Natural killer cell (primary cell): Measurements from ENCODE around the gene AMPD3. TPM values are rescaled to one million over a fixed set of nuclear protein-coding genes. Genes with fewer than 3 reads are reported as not detected.

Experiments used
- ATAC-seq, 3 donors: fragments of 150-1000 bp in 2 of 3; fragments of 200-7000 bp in 1 of 3; cut with Tn5 transposase; 1 replicate in 1 of 3; 2 replicates in 2 of 3; pipeline ENCODE4 v1.10.0; 2021; ENCODE audit warnings: mild to moderate bottlenecking in 2 of 3, moderate library complexity in 2 of 3
- DNase-seq, 2 donors: peaks; one replicate each; pipeline versions ENCODE4 v3.0.0 to v3.0.0-alpha.2; 2013 to 2021; ENCODE audit warnings: mixed read lengths in 1 of 2
- H3K27ac ChIP-seq: one replicate; pipeline ENCODE4 v1.5.1; 2013; ENCODE audit warnings: mild to moderate bottlenecking, low read length
- H3K27me3 ChIP-seq: one replicate; pipeline ENCODE4 v1.6.1; 2013; ENCODE audit warnings: low read length; ENCODE audit not compliant: control insufficient read depth, insufficient read depth
- H3K36me3 ChIP-seq: one replicate; pipeline ENCODE4 v1.6.1; 2013; ENCODE audit warnings: low read length; ENCODE audit not compliant: control insufficient read depth, insufficient read depth
- H3K4me1 ChIP-seq: one replicate; pipeline ENCODE4 v1.6.1; 2013; ENCODE audit warnings: low read length; ENCODE audit not compliant: control insufficient read depth, insufficient read depth
- H3K4me3 ChIP-seq: one replicate; pipeline ENCODE4 v1.5.1; 2013; ENCODE audit warnings: low read length
- H3K9me3 ChIP-seq: one replicate; pipeline ENCODE4 v1.6.1; 2013; ENCODE audit warnings: low read length; ENCODE audit not compliant: control insufficient read depth, insufficient read depth
- H3K27ac Mint-ChIP-seq, 2 donors: one replicate each; pipeline ENCODE4 v1.8.0; 2022; ENCODE audit warnings: mild to moderate bottlenecking in 2 of 2, mixed read lengths in 2 of 2, moderate library complexity in 1 of 2
- H3K27me3 Mint-ChIP-seq, 2 donors: one replicate each; pipeline ENCODE4 v1.8.0; 2022; ENCODE audit warnings: low read depth in 2 of 2, mixed read lengths in 2 of 2
- H3K36me3 Mint-ChIP-seq: one replicate; pipeline ENCODE4 v1.8.0; 2022; ENCODE audit warnings: mixed read lengths
- H3K4me1 Mint-ChIP-seq, 2 donors: one replicate each; pipeline ENCODE4 v1.8.0; 2022; ENCODE audit warnings: mixed read lengths in 2 of 2
- H3K4me3 Mint-ChIP-seq: one replicate; pipeline ENCODE4 v1.8.0; 2022; ENCODE audit warnings: mild to moderate bottlenecking, moderate library complexity, mixed read lengths
- H3K9me3 Mint-ChIP-seq, 2 donors: one replicate each; pipeline ENCODE4 v1.8.0; 2022; ENCODE audit warnings: mixed read lengths in 2 of 2
- WGBS: methylation state at CpG from one replicate; pipeline ENCODE4 v1.1.7; 2013; ENCODE audit warnings: missing lambda C conversion rate; ENCODE audit not compliant: insufficient coverage; 5-methylcytosine and 5-hydroxymethylcytosine counted together
- intact Hi-C: fragments of 100-400 bp; cut with micrococcal nuclease; formaldehyde crosslinking; loops from one replicate; pipeline ENCODE4 v1.14.2; 2022
- total RNA-seq, 4 donors: library from RNA; stranded (reverse); fragments of 120-200 nt in 1 of 4; gene quantifications; one replicate each; pipeline versions ENCODE4 v1.2.3 to v1.2.4, GENCODE V29; 2013 to 2022
- TF ChIP-seq, protein P1 (sequence below): fragments of 200-600 bp; IDR thresholded peaks from one replicate; pipeline ENCODE4 v1.8.0; 2022; ENCODE audit warnings: antibody characterized with exemption

AMPD3 gene
- total RNA-seq, 3 donors from 2014 or later (not counting 1 experiment from before 2014, with no cell fraction given), result 5.5 to 9.2 (median 6.8) TPM

GRCh38 chr11:10505278-10506007 lies 50.4 kb downstream of the AMPD3 start:
- WGBS, result 96% methylated on average over 6 of the region's 6 CpGs
- no peak overlapping the region for H3K27ac Mint-ChIP-seq
- H3K36me3 ChIP-seq, result peaks cover 29% of the 10 kb centered on the region

DNA sequence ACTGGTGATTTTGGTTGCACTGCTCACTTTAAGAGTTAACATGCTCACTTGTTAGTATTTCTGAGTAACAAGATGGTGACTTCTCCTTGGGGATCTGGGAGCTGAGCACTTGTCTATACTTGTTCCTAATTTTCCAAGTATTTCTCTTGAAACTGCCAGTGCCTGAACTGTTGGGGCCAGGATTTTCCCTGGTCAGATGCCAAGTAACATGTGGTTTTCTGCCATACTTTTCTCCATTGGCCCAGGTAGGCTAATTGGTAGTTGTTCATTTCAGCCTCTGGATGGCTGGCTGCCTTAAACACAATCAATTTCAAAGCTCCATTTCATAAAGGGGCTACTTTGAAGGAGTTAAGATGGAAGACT lies 50.9 kb downstream of the AMPD3 start:
- H3K4me1 ChIP-seq, result peaks cover 9% of the 10 kb centered on the region
- Mint-ChIP-seq H3K4me1 (no peaks in the 10 kb centered on the region), H3K4me3 (no peak overlapping the region), H3K36me3 (no peaks in the 10 kb centered on the region), H3K27me3 (no peaks in the 10 kb centered on the region), H3K9me3 (no peaks in the 10 kb centered on the region), H3K27ac (no peak overlapping the region)
- TF ChIP-seq, protein P1, sequence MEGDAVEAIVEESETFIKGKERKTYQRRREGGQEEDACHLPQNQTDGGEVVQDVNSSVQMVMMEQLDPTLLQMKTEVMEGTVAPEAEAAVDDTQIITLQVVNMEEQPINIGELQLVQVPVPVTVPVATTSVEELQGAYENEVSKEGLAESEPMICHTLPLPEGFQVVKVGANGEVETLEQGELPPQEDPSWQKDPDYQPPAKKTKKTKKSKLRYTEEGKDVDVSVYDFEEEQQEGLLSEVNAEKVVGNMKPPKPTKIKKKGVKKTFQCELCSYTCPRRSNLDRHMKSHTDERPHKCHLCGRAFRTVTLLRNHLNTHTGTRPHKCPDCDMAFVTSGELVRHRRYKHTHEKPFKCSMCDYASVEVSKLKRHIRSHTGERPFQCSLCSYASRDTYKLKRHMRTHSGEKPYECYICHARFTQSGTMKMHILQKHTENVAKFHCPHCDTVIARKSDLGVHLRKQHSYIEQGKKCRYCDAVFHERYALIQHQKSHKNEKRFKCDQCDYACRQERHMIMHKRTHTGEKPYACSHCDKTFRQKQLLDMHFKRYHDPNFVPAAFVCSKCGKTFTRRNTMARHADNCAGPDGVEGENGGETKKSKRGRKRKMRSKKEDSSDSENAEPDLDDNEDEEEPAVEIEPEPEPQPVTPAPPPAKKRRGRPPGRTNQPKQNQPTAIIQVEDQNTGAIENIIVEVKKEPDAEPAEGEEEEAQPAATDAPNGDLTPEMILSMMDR, result no peak
- no peak overlapping the region for H3K4me3 ChIP-seq
- H3K9me3 ChIP-seq, result no peaks in the 10 kb centered on the region
- DNase-seq (no peak), ATAC-seq (no peak)
- H3K27ac ChIP-seq, result no peak overlapping the region
- intact Hi-C loops, result no loop called here
- H3K36me3 ChIP-seq, result peaks cover 28% of the 10 kb centered on the region
- no peaks in the 10 kb centered on the region for H3K27me3 ChIP-seq

More at GRCh38 chr11:10505278-10506007, 50.4 kb downstream of the AMPD3 start:
- Mint-ChIP-seq H3K36me3 (no peaks in the 10 kb centered on the region), H3K9me3 (no peaks in the 10 kb centered on the region), H3K27me3 (no peaks in the 10 kb centered on the region), H3K4me3 (no peak overlapping the region), H3K4me1 (no peaks in the 10 kb centered on the region)
- no peaks in the 10 kb centered on the region for H3K27me3 ChIP-seq
- peaks cover 9% of the 10 kb centered on the region for H3K4me1 ChIP-seq
- TF ChIP-seq, protein P1, result no peak
- H3K27ac ChIP-seq, result no peak overlapping the region
- ATAC-seq, result no peak
- no peak for DNase-seq
- intact Hi-C loops, result no loop called here
- H3K9me3 ChIP-seq, result no peaks in the 10 kb centered on the region
- H3K4me3 ChIP-seq, result no peak overlapping the region

- no peak overlapping the region for H3K4me3 Mint-ChIP-seq
- no peaks in the 10 kb centered on the region for H3K4me1 ChIP-seq
- H3K9me3 Mint-ChIP-seq, result no peaks in the 10 kb centered on the region
- H3K36me3 ChIP-seq, result peaks cover 25% of the 10 kb centered on the region
- H3K36me3 Mint-ChIP-seq, result no peaks in the 10 kb centered on the region
- no peak overlapping the region for H3K27ac Mint-ChIP-seq
- 96% methylated on average over 10 of the region's 10 CpGs for WGBS
- H3K27ac ChIP-seq, result no peak overlapping the region
- TF ChIP-seq, protein P1, result no peak
- no peaks in the 10 kb centered on the region for H3K4me1 Mint-ChIP-seq
- H3K4me3 ChIP-seq, result no peak overlapping the region
- intact Hi-C loops, result no loop called here
- no peaks in the 10 kb centered on the region for H3K27me3 ChIP-seq
- DNase-seq, result no peak
- H3K9me3 ChIP-seq, result no peaks in the 10 kb centered on the region
- no peak for ATAC-seq
- no peaks in the 10 kb centered on the region for H3K27me3 Mint-ChIP-seq
Measured at GRCh38 chr11:10511181-10511621, 56.1 kb downstream of the AMPD3 start.

GRCh38 chr11:10514202-10514601 lies 59.1 kb downstream of the AMPD3 start:
- TF ChIP-seq, protein P1, result no peak
- no peaks in the 10 kb centered on the region for H3K27me3 ChIP-seq
- H3K9me3 ChIP-seq, result no peaks in the 10 kb centered on the region
- H3K4me3 ChIP-seq, result no peak overlapping the region
- WGBS, result no CpG with 5 or more reads among the region's 2 CpGs
- ATAC-seq (no peak), DNase-seq (no peak)
- H3K4me1 ChIP-seq, result no peaks in the 10 kb centered on the region
- Mint-ChIP-seq H3K27me3 (no peaks in the 10 kb centered on the region), H3K27ac (no peak overlapping the region), H3K36me3 (peaks cover 5% of the 10 kb centered on the region), H3K9me3 (no peaks in the 10 kb centered on the region), H3K4me3 (no peak overlapping the region), H3K4me1 (no peaks in the 10 kb centered on the region)
- intact Hi-C loops, result no loop called here
- H3K27ac ChIP-seq, result no peak overlapping the region
- H3K36me3 ChIP-seq, result peaks cover 19% of the 10 kb centered on the region
